ENCODE data around the gene PWWP2B.
A peak's percentile ranks its signal among the peaks of the same experiment; 100 is the strongest.

The PWWP2B gene

DNA sequence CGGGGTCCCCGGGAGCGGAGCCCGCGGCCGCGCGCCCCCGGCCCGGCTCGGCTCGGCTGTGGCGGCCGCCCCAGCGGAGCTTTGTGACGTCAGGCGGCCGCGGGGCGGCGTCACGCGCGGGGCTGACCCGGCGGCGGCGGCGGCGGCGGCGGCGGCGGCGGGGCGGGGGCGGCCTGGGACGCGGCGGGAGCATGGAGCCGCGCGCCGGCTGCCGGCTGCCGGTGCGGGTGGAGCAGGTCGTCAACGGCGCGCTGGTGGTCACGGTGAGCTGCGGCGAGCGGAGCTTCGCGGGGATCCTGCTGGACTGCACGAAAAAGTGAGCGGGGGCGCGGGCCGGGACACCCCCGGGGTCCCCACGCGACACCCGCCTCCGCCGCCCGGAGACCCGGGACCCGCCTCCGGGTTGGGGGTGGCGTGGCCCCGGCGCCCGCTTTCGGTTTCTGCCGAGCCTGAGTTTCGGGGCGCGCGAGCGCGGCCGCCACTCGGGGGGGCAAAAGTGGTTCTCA lies at the start of gene PWWP2B:
Gene PWWP2B (plus strand): TSS at position 165 of the 506 bp plus-strand sequence. CDS start 27 bp downstream, at position 192.
- peak in 1 of 2 donors; percentile 25 for DNase-seq (ENCODE audit: low read depth in 2 of 2)

DNA sequence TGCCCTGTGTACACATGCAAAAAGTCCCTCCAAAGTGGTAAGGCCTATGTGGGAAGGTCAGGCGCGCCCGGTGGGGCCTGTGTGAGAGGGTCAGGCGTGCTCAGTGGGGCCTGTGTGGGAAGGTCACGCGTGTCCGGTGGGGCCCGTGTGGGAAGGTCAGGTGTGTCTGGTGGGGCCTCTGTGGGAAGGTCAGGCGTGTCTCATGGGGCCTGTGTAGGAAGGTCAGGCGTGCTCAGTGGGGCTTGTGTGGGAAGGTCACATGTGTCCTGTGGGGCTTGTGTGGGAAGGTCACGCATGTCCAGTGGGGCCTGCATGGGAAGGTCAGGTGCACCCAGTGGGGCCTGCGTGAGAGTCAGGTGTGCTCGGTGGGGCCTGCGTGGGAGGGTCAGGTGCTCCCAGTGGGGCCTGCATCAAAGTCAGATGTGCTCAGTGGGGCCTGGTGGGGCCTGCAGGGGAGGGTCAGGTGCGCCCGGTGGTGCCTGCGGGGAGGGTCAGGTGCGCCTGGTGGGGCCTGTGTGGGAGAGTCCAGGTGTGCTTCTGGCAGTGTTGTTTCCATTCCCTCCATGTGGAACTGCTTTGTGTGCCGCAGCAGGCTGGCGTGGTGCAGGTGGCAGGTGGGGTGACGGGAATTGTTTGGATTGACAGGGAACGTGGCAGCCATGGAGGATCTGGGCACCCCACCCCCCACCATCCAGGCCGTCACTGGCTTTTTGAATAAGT lies 49.6 kb upstream of the PWWP2B start:
- DNase-seq (ENCODE audit: low read depth in 2 of 2) = no peak

- no peak for DNase-seq (ENCODE audit: low read depth in 2 of 2)
These were observed 49.1 kb upstream of the PWWP2B start for GRCh38 chr10:132347931-132348267.

GRCh38 chr10:132349766-132350165 lies 47.2 kb upstream of the PWWP2B start:
- no peak for DNase-seq (ENCODE audit: low read depth in 2 of 2)

DNA sequence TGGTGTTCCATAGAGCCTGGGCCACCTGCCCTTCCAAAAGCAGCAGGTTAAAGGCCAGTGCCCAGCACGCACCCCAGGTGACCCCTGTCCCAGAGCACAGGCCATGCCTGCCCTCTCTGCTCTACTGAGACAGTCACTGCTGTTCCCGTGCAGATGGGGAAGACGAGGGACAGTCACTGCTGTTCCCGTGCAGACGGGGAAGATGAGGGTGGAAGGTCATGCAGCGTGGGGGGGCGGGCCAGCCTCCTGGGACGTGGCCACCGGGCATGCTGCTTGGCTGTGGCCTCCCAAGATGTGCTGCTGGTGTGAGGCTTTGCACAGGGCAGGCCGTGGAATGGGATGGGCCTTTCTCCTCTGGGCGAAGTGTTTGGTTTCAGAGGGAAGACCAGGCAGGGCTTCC lies 46.6 kb upstream of the PWWP2B start:
- DNase-seq (ENCODE audit: low read depth in 2 of 2) = no peak

- no peak for DNase-seq (ENCODE audit: low read depth in 2 of 2)
These were observed 46.1 kb upstream of the PWWP2B start for GRCh38 chr10:132350946-132351345.

- DNase-seq (ENCODE audit: low read depth in 2 of 2) = no peak
These were observed 45.4 kb upstream of the PWWP2B start for GRCh38 chr10:132351611-132352010.

DNA sequence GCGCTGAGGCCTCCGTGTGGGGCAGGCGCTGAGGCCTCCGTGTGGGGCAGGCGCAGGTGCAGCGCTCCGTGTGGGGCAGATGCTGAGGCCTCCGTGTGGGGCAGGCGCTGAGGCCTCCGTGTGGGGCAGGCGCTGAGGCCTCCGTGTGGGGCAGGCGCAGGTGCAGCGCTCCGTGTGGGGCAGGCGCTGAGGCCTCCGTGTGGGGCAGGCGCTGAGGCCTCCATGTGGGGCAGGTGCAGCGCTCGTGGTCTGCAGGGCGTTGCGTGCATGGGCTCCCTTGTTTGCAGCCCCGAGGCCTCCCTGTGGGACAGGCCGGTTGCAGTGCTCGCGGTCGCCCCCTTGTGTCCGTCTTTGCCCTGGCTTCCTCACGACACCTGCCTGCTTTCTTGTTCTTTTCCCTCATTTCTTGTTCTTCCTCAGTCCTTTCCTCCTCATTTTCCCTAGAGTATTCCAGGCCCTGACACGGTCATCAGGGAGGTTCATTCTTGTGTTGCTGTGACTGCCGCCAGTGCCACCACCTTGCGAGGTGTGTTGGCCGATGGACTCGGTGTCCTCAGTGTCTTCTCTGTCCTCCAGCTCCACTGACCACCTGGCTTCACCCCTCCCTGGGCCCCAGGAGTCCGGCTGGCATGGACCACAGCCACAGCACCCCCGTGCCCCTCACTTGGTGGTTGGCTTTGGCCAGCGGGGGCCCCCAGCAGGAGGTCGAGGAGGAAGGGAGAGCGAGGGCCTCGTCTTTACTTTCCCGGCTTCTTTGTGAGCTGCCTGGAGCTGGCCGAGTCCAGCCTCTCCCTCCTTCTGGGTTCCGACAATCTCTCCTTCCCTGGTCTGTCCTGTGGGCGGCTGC lies 44.3 kb upstream of the PWWP2B start:
- peak in 1 of 2 donors; percentile 53 for DNase-seq (ENCODE audit: low read depth in 2 of 2)

DNA sequence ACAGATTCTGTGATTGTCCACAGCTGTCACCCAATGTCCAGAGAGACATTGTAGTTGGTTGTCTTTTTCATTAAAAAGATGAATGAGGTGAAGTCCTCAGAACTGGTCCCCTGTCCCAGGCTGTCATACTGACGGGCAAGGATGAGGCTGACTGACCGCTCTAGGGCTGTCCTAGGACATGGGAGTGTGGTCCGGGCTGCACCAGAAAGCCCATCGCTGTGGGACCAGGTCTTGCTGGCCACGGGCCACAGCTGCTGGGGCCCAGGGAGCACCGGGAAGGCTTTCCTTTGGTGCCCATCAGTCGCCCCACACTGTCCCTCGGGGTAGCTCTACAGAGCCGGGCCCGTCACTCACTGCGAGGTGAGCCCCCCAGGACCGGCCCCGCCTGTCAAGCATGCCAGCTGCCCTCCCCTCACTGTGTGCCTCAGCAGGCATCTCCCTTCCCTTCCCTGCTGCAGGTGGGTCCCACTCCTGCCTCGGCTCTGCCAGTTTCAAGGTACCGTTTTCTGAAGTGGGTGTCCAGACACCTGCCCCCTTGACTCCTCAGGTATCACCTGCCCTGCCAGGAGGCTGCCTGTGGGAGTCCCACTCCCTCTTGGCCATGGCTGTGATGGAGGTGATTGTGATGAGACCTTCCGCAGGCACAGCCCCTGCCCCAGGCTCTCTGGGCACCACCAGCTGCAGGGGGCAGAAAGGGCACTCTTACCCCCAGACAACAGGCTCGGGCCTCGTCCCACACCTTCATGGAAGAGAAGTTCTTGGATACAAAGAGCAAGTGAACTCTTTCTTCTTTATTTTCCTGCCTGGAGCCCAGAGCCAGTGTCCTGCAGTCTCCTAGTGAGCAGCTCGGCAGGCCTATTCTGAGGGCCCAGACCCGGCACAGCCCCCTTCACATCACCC lies 43.3 kb upstream of the PWWP2B start:
- DNase-seq (ENCODE audit: low read depth in 2 of 2) = no peak

GRCh38 chr10:132354356-132355094 lies 42.5 kb upstream of the PWWP2B start:
- no peak for DNase-seq (ENCODE audit: low read depth in 2 of 2)

DNA sequence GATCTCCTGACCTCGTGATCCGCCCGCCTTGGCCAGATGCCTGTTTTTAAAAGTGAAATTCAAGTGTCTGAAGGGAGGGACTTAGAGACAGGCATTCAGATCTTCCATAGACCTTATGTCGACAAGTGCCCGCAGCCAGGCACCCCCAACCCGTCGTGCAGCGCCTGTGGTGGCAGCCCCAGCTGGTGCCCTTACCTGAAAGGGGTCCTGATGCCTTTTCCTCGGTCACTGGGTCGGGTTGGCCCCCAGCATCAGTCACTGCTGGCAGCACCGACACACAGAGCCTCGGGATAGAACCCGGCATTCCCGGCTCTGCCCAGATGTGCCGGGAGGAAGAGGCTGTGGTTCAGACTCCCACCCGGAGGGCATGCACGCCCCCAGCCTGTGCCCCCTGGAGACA lies 41.7 kb upstream of the PWWP2B start:
- no peak for DNase-seq (ENCODE audit: low read depth in 2 of 2)

DNA sequence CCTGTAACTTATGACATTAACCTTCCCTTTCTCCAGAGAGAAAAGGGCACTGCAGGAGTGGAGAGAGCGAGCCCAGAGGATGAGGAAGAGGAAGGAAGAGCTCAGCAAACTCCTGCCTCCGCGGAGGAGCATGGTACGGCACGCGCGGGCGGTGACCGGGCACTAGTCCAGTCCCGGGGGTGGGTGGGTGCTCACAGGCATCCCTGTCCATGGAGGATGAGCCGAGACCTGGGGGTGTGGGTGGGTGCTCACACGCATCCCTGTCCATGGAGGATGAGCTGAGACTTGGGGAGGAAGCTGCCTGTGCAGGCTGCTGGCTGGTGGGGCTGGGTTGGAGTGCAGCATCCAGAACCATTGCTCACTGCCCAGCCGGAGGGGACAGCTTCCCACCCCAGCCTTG lies 41.2 kb upstream of the PWWP2B start:
- no peak for DNase-seq (ENCODE audit: low read depth in 2 of 2)

DNA sequence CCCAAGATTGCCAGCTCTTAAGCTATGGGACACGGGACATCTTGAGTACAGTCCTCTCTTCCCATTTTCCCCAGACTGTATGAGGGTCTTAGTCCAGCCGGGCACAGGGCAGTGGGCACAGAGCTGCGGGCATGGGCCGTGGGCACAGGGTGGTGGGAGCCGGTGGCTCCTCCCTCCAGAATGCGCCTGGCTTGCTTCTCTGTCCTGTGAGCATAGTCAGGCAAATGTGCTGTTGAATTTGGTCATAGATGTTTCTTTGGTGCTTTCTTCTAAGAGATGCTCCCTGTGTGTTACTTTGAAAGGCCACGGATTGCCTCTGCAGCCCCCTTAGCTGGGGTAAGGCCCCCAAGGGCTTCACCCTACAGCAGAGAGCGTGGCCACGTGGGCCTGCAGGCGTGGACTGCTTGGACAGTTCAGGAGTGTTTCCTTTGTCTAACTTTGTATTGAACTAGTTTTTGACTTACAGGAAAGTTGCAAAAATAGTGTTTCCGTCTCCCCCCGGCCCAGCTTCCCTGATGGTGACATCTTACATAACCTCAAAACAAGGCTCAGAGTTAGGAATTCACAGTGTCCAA lies 40.3 kb upstream of the PWWP2B start:
- DNase-seq (ENCODE audit: low read depth in 2 of 2) = no peak

DNA sequence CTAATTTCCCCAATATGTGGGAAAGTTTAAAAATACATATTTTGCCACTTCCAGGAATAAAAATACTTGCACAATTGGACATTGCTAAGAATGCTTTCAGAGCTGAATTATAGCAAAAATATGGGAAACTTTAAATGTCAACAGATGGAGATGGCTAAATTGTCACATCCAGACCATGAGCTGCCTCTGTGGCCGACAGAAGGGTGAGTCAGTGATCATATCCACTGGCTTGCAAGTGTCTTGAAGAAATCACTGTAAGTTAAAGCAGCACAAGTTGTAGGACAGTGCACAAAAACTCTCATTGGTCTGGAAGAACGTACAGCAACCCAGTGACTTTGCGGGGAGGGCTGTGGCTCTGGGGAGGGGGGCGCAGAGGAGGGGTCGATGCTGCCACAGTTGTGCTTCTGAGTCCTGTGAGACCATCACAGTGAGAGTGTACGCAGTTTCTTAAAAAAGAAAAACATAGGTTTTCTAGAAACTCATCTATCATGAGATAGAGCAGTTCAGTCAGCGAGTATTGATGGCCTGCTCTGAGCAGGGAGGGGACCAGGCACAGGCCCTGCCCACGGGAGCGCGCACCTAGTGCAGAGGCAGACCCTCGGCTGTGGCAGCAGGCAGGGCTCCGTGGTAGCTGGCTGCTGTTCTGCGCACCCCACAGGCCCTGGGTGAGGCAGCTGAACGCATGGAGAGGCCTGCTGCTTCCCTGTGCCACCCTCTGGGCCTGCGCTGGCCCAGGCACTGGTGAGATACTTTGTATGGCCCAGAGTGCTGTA lies 39.5 kb upstream of the PWWP2B start:
- no peak for DNase-seq (ENCODE audit: low read depth in 2 of 2)

DNA sequence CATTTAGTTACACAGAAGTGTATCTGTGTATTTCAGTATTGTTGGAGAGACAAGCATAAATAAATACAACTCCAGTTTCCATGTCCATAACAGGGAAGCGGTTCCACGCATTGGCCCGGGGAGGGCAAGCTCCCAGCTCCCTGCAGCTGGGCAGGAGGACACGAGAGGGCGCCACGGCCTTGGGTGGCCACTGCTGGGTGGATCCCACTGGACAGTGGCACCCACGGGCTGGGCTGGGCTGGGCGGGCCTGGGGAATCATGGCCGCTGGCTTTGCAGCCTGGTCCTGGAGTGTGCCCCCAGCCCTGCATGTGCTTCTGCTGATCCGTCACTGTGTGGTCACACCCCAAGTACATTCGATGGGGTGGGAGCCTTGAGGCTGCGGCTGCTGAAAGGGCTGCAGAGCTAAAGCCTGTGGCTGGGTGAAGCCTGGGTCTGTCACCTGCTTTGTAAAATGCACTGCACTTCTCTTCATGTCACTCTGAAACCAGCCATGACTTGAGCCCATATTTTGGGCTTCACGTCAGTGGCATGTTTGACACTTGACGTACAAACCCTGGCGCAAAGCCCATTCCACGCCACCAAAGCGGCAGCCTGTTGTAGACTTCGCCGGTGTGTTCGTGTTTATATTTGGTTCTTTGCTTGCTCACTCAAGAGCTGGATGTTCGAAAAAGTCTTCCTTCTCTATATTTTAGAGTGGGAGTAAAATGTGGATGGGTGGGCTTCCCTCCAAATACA lies 37.5 kb upstream of the PWWP2B start:
- DNase-seq (ENCODE audit: low read depth in 2 of 2) = no peak

DNA sequence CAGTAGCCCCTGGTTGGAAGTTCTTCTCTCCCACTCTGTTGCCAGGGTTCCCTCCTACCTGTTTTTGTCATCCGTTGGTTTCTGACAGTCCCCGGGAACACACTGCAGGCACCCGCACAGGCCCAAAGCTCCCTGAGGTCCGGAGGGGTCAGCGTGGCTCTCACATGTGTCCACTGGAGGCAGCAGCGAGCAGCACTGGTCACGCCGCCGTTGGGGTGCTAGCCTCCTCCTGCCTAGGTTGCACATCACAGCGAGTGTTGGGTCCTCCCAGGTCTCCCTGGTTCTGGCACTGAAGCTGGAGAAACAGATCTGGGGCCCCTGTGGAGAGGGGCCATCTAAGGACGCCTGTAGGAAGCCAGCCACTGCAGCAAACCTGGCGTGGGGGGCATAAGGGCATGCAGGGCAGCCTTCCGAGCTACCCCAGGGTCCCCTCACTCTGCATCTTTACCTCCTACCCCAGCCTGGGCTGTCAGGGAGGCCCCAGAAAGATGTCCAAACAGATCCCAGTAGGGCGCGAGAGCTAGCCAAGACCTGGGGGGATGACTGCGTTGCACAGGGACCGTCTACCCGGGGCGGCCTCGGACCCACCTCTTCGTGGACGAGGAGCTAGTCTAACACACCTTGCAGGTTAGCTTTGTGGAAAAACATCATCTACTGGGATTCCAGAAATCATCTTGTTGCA lies 36.1 kb upstream of the PWWP2B start:
- no peak for DNase-seq (ENCODE audit: low read depth in 2 of 2)

- DNase-seq (ENCODE audit: low read depth in 2 of 2) = no peak
These were observed 35.4 kb upstream of the PWWP2B start for GRCh38 chr10:132361581-132362101.

GRCh38 chr10:132362151-132362611 lies 34.8 kb upstream of the PWWP2B start:
- no peak for DNase-seq (ENCODE audit: low read depth in 2 of 2)

Measured in activated CD8-positive, alpha-beta memory T cell treated with anti-CD3 and anti-CD28 coated beads for 4 hours (primary cell).